Measurements from ENCODE around the gene GNB1L.

Gene GNB1L

GRCh38 chr22:19901577-19902244 is 47.0 kb upstream of the GNB1L start:
- no peaks in the 10 kb centered on the region; the same call in 1 of the 2 replicates for H3K36me3 ChIP-seq (ENCODE audit: control insufficient read depth, insufficient read depth, low read length)
- no peak for DNase-seq (ENCODE audit: extremely low read depth, insufficient read length)
- no peak overlapping the region for H3K4me3 ChIP-seq (replicated peaks; ENCODE audit: low read depth, low read length)
- no peak for TF ChIP-seq CTCF (IDR thresholded peaks at IDR 0.05; ENCODE audit: insufficient read depth, low read length, poor library complexity, severe bottlenecking)
- H3K27me3 ChIP-seq (replicated peaks; ENCODE audit: control insufficient read depth, insufficient read depth, low read length): no peaks in the 10 kb centered on the region

GRCh38 chr22:19900707-19901436 is 46.2 kb upstream of the GNB1L start:
- H3K27me3 ChIP-seq (replicated peaks; ENCODE audit: control insufficient read depth, insufficient read depth, low read length): no peaks in the 10 kb centered on the region
- no peak for TF ChIP-seq CTCF (IDR thresholded peaks at IDR 0.05; ENCODE audit: insufficient read depth, low read length, poor library complexity, severe bottlenecking)
- H3K4me3 ChIP-seq (replicated peaks; ENCODE audit: low read depth, low read length): no peak overlapping the region
- no peak for DNase-seq (ENCODE audit: extremely low read depth, insufficient read length)
- no peaks in the 10 kb centered on the region; the same call in 1 of the 2 replicates for H3K36me3 ChIP-seq (ENCODE audit: control insufficient read depth, insufficient read depth, low read length)

- Histone ChIP-seq H3K4me3 (replicated peaks; ENCODE audit: low read depth, low read length) (no peak overlapping the region), H3K36me3 (ENCODE audit: control insufficient read depth, insufficient read depth, low read length) (no peaks in the 10 kb centered on the region; the same call in none of the 2 replicates), H3K27me3 (replicated peaks; ENCODE audit: control insufficient read depth, insufficient read depth, low read length) (no peaks in the 10 kb centered on the region)
- no peak for TF ChIP-seq CTCF (IDR thresholded peaks at IDR 0.05; ENCODE audit: insufficient read depth, low read length, poor library complexity, severe bottlenecking)
- DNase-seq (ENCODE audit: extremely low read depth, insufficient read length): no peak
These were observed 44.3 kb upstream of the GNB1L start for GRCh38 chr22:19898831-19899567.

- Histone ChIP-seq H3K4me3 (replicated peaks; ENCODE audit: low read depth, low read length) (no peak overlapping the region), H3K27me3 (replicated peaks; ENCODE audit: control insufficient read depth, insufficient read depth, low read length) (no peaks in the 10 kb centered on the region), H3K36me3 (ENCODE audit: control insufficient read depth, insufficient read depth, low read length) (no peaks in the 10 kb centered on the region; the same call in none of the 2 replicates)
- no peak for TF ChIP-seq CTCF (IDR thresholded peaks at IDR 0.05; ENCODE audit: insufficient read depth, low read length, poor library complexity, severe bottlenecking)
- no peak for DNase-seq (ENCODE audit: extremely low read depth, insufficient read length)
These were observed 43.5 kb upstream of the GNB1L start for GRCh38 chr22:19898145-19898544.

GRCh38 chr22:19897726-19898125 is 43.1 kb upstream of the GNB1L start:
- H3K4me3 ChIP-seq (replicated peaks; ENCODE audit: low read depth, low read length): no peak overlapping the region
- no peaks in the 10 kb centered on the region; the same call in none of the 2 replicates for H3K36me3 ChIP-seq (ENCODE audit: control insufficient read depth, insufficient read depth, low read length)
- no peak for DNase-seq (ENCODE audit: extremely low read depth, insufficient read length)
- no peak for TF ChIP-seq CTCF (IDR thresholded peaks at IDR 0.05; ENCODE audit: insufficient read depth, low read length, poor library complexity, severe bottlenecking)
- no peaks in the 10 kb centered on the region for H3K27me3 ChIP-seq (replicated peaks; ENCODE audit: control insufficient read depth, insufficient read depth, low read length)
